ENCODE measurements around the gene KCNMA1. TPM values are rescaled to one million over a fixed set of nuclear protein-coding genes. Genes with fewer than 3 reads are reported as not detected.

The KCNMA1 gene
- polyA plus RNA-seq, 1 of the 3 experiments (the other 2 are of a cell fraction), result 107 TPM

DNA sequence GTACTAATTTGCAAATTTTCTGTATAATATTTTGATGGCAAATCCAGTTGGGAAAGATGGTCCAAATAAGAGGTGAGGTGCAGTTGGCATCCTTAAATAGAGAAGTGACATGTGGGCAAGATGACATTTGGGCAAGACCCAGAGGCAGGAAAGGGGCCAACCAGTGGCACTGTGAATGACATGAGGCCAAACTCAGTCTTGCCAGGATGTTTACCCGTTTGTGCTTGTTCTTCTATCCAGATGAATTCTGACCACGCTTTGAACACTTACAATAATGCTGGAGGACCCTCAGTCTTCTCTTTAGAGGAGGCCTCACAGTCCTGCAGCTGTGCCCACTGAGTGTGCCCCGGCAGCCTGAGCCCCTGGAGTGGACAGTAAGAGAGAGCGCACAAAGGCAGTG lies 45.1 kb downstream of the KCNMA1 start:
- Histone ChIP-seq H3K9me3 (no peaks in the 10 kb centered on the region), H3K9me2 (no peaks in the 10 kb centered on the region), H3K27ac (ENCODE audit: low read depth in 2 of 2, low read length in 1 of 2) (peak overlapping the region in 1 of 2 experiments; percentile 84; a peak in 2 of 4 replicates), H3K4me1 (ENCODE audit: control insufficient read depth in 1 of 2, insufficient read depth in 2 of 2, low read depth in 1 of 2, low read length in 1 of 2) (peaks cover 8 to 20% of the 10 kb centered on the region in 2 experiments; a peak in 2 of 4 replicates), H4K20me1 (ENCODE audit: insufficient read depth) (no peaks in the 10 kb centered on the region), H3K4me3 (ENCODE audit: low read depth in 2 of 2, low read length in 1 of 2) (no peak overlapping the region), H3F3A (replicated peaks; ENCODE audit: insufficient read depth) (peaks cover 13% of the 10 kb centered on the region), H3K4me2 (0 out of 2 replicates have a peak overlapping the region, but pooled peaks have one; percentile 28), H2AFZ (ENCODE audit: low read depth) (no peak overlapping the region), H3K79me2 (ENCODE audit: insufficient read depth) (peaks cover 18% of the 10 kb centered on the region; the same call in 1 of the 2 replicates), H3K27me3 (ENCODE audit: insufficient read depth) (no peaks in the 10 kb centered on the region), H3K9ac (no peak overlapping the region; the same call in 1 of the 2 replicates), H3K36me3 (replicated peaks in 1 of 2; ENCODE audit: control insufficient read depth in 1 of 2, insufficient read depth in 2 of 2, low read length in 1 of 2) (peaks cover 0 to 6% of the 10 kb centered on the region in 2 experiments)
- ChIA-PET CTCF (no interaction called here), POLR2A (no interaction called here)
- TF ChIP-seq, protein P1, sequence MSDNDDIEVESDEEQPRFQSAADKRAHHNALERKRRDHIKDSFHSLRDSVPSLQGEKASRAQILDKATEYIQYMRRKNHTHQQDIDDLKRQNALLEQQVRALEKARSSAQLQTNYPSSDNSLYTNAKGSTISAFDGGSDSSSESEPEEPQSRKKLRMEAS (IDR thresholded peaks at IDR 0.05; ENCODE audit: low read depth), result no peak
- TF ChIP-seq RXRA (IDR thresholded peaks at IDR 0.05; ENCODE audit: borderline replicate concordance, low read depth), result no peak
- TF ChIP-seq TEAD4 (IDR thresholded peaks at IDR 0.05; ENCODE audit: borderline replicate concordance, insufficient read depth), result no peak
- TF ChIP-seq, protein P2, sequence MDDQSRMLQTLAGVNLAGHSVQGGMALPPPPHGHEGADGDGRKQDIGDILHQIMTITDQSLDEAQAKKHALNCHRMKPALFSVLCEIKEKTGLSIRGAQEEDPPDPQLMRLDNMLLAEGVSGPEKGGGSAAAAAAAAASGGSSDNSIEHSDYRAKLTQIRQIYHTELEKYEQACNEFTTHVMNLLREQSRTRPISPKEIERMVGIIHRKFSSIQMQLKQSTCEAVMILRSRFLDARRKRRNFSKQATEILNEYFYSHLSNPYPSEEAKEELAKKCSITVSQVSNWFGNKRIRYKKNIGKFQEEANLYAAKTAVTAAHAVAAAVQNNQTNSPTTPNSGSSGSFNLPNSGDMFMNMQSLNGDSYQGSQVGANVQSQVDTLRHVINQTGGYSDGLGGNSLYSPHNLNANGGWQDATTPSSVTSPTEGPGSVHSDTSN (IDR thresholded peaks at IDR 0.05), result no peak
- no peak for TF ChIP-seq NRF1 (IDR thresholded peaks at IDR 0.05; ENCODE audit: low read depth, low read length)
- no peak for TF ChIP-seq POLR2AphosphoS5 (IDR thresholded peaks at IDR 0.05; ENCODE audit: low read depth, low read length)
- DNase-seq, result no peak
- 100% methylated on average over 2 of the region's 4 CpGs for WGBS (ENCODE audit: low lambda C conversion rate)

DNA sequence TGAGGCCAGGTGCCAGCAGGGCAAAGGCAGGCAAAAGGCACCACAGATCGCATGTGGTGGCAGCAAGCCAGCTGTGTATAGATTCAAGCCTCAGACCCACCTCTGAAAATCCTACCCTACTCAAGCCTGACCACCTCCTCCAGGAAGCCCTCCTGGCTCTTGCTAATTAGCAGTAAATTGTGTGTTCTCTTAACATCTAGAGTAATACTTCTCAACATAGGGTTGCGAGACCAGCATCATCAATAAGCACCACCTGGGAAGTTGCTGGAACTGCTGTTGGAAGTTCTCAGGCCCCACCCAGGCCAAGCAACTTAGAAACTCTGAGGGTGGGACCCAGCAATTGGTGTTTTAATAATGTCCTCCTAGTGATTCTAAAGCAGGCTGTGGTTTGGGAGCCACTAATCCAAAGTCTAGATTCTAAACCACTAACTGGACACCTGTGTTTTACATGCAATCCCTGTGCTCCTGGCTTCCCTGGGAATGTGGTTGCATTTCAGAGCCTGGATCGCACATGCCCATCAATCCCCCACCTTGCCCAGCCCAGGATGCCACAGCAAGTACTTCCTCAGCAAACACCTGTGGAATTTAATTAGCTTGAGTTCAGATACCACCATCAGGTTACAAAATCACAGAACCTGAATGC lies 46.2 kb downstream of the KCNMA1 start:
- ChIA-PET CTCF (no interaction called here), POLR2A (no interaction called here)
- Histone ChIP-seq H3K9ac (no peak overlapping the region), H3K79me2 (ENCODE audit: insufficient read depth) (peaks cover 17% of the 10 kb centered on the region; the same call in 1 of the 2 replicates), H3K4me1 (ENCODE audit: control insufficient read depth in 1 of 2, insufficient read depth in 2 of 2, low read depth in 1 of 2, low read length in 1 of 2) (peaks cover 8 to 23% of the 10 kb centered on the region in 2 experiments; a peak in 2 of 4 replicates), H3K27ac (ENCODE audit: low read depth in 2 of 2, low read length in 1 of 2) (no peak overlapping the region; a peak in 1 of 4 replicates), H3F3A (replicated peaks; ENCODE audit: insufficient read depth) (peaks cover 9% of the 10 kb centered on the region), H3K27me3 (ENCODE audit: insufficient read depth) (no peaks in the 10 kb centered on the region), H3K4me2 (no peak overlapping the region), H3K36me3 (replicated peaks in 1 of 2; ENCODE audit: control insufficient read depth in 1 of 2, insufficient read depth in 2 of 2, low read length in 1 of 2) (peaks cover 0 to 6% of the 10 kb centered on the region in 2 experiments), H4K20me1 (ENCODE audit: insufficient read depth) (no peaks in the 10 kb centered on the region), H2AFZ (ENCODE audit: low read depth) (no peak overlapping the region), H3K9me3 (no peaks in the 10 kb centered on the region), H3K4me3 (ENCODE audit: low read depth in 2 of 2, low read length in 1 of 2) (no peak overlapping the region), H3K9me2 (no peaks in the 10 kb centered on the region)
- no peak for DNase-seq
- TF ChIP-seq, protein P1 (IDR thresholded peaks at IDR 0.05; ENCODE audit: low read depth), result no peak
- TF ChIP-seq, protein P3, sequence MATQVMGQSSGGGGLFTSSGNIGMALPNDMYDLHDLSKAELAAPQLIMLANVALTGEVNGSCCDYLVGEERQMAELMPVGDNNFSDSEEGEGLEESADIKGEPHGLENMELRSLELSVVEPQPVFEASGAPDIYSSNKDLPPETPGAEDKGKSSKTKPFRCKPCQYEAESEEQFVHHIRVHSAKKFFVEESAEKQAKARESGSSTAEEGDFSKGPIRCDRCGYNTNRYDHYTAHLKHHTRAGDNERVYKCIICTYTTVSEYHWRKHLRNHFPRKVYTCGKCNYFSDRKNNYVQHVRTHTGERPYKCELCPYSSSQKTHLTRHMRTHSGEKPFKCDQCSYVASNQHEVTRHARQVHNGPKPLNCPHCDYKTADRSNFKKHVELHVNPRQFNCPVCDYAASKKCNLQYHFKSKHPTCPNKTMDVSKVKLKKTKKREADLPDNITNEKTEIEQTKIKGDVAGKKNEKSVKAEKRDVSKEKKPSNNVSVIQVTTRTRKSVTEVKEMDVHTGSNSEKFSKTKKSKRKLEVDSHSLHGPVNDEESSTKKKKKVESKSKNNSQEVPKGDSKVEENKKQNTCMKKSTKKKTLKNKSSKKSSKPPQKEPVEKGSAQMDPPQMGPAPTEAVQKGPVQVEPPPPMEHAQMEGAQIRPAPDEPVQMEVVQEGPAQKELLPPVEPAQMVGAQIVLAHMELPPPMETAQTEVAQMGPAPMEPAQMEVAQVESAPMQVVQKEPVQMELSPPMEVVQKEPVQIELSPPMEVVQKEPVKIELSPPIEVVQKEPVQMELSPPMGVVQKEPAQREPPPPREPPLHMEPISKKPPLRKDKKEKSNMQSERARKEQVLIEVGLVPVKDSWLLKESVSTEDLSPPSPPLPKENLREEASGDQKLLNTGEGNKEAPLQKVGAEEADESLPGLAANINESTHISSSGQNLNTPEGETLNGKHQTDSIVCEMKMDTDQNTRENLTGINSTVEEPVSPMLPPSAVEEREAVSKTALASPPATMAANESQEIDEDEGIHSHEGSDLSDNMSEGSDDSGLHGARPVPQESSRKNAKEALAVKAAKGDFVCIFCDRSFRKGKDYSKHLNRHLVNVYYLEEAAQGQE (IDR thresholded peaks at IDR 0.05; ENCODE audit: low read depth, low read length), result no peak
- TF ChIP-seq, protein P2 (IDR thresholded peaks at IDR 0.05), result no peak
- WGBS (ENCODE audit: low lambda C conversion rate), result 91% methylated on average over 3 of the region's 3 CpGs

Data from SK-N-SH (cell line).